SK-N-SH treated with all-trans-retinoic acid at 6 μM for 48 hours (cell line): ENCODE results near the gene FNBP1L.

Experiments used
- CSDC2 ChIP-seq: fragments of 250-450 bp; sonication (Bioruptor Pico); IDR thresholded peaks from 2 replicates; pipeline ENCODE4 v1.5.0; 2020; ENCODE audit warnings: mild to moderate bottlenecking, moderate library complexity
- POU6F1 ChIP-seq: fragments of 250-450 bp; sonication (Bioruptor Pico); IDR thresholded peaks from 2 replicates; pipeline ENCODE4 v1.8.0; 2021; ENCODE audit warnings: low read depth, mild to moderate bottlenecking, moderate library complexity, borderline replicate concordance
- TCF4 ChIP-seq: fragments of 250-450 bp; sonication (Bioruptor Pico); IDR thresholded peaks from 2 replicates; pipeline ENCODE4 v1.8.0; 2021; ENCODE audit warnings: mild to moderate bottlenecking, moderate library complexity, borderline replicate concordance
- TOX ChIP-seq: fragments of 250-450 bp; sonication (Bioruptor Pico); IDR thresholded peaks from 2 replicates; pipeline ENCODE4 v1.8.0; 2021; ENCODE audit warnings: mild to moderate bottlenecking, moderate library complexity, borderline replicate concordance
- ZFP3 ChIP-seq: fragments of 250-450 bp; sonication (Bioruptor Pico); IDR thresholded peaks from 2 replicates; pipeline ENCODE4 v1.5.0; 2020; ENCODE audit warnings: mild to moderate bottlenecking, moderate library complexity
- ZFP30 ChIP-seq: fragments of 450-650 bp; formaldehyde crosslinking; IDR thresholded peaks from 2 replicates; pipeline ENCODE4 v1.5.0; 2022; ENCODE audit warnings: mild to moderate bottlenecking, moderate library complexity
- ZNF565 ChIP-seq: fragments of 450-650 bp; formaldehyde crosslinking; conservative IDR thresholded peaks from 2 replicates; pipeline ENCODE4 v1.5.0; 2020; ENCODE audit warnings: low read depth, mild to moderate bottlenecking, moderate library complexity
- ZNF8 ChIP-seq: fragments of 450-650 bp; formaldehyde crosslinking; IDR thresholded peaks from 2 replicates; pipeline ENCODE4 v1.5.0; 2020; ENCODE audit warnings: mild to moderate bottlenecking, moderate library complexity
- TF ChIP-seq, protein P1 (sequence below): fragments of 250-450 bp; sonication (Bioruptor Pico); IDR thresholded peaks from 2 replicates; pipeline ENCODE4 v1.5.1; 2020; ENCODE audit warnings: low read depth, mild to moderate bottlenecking, moderate library complexity
- TF ChIP-seq, protein P2 (sequence below): fragments of 250-450 bp; sonication (Bioruptor Pico); IDR thresholded peaks from 2 replicates; pipeline ENCODE4 v1.8.0; 2020; ENCODE audit warnings: mild to moderate bottlenecking, moderate library complexity, borderline replicate concordance
- TF ChIP-seq, protein P3 (sequence below): fragments of 250-450 bp; sonication (Bioruptor Pico); IDR thresholded peaks from 2 replicates; pipeline ENCODE4 v1.5.1; 2021; ENCODE audit warnings: mild to moderate bottlenecking, moderate library complexity

- TF ChIP-seq, protein P1, sequence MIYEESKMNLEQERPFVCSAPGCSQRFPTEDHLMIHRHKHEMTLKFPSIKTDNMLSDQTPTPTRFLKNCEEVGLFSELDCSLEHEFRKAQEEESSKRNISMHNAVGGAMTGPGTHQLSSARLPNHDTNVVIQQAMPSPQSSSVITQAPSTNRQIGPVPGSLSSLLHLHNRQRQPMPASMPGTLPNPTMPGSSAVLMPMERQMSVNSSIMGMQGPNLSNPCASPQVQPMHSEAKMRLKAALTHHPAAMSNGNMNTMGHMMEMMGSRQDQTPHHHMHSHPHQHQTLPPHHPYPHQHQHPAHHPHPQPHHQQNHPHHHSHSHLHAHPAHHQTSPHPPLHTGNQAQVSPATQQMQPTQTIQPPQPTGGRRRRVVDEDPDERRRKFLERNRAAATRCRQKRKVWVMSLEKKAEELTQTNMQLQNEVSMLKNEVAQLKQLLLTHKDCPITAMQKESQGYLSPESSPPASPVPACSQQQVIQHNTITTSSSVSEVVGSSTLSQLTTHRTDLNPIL (CRISPR knock-in tag), result no peak
- TF ChIP-seq ZFP3 (CRISPR knock-in tag) (no peak), ZNF565 (CRISPR knock-in tag) (no peak), POU6F1 (CRISPR knock-in tag) (no peak), TCF4 (no peak), ZNF8 (CRISPR knock-in tag) (no peak), CSDC2 (no peak), ZFP30 (CRISPR knock-in tag) (no peak), TOX (CRISPR knock-in tag) (no peak)
- TF ChIP-seq, protein P2, sequence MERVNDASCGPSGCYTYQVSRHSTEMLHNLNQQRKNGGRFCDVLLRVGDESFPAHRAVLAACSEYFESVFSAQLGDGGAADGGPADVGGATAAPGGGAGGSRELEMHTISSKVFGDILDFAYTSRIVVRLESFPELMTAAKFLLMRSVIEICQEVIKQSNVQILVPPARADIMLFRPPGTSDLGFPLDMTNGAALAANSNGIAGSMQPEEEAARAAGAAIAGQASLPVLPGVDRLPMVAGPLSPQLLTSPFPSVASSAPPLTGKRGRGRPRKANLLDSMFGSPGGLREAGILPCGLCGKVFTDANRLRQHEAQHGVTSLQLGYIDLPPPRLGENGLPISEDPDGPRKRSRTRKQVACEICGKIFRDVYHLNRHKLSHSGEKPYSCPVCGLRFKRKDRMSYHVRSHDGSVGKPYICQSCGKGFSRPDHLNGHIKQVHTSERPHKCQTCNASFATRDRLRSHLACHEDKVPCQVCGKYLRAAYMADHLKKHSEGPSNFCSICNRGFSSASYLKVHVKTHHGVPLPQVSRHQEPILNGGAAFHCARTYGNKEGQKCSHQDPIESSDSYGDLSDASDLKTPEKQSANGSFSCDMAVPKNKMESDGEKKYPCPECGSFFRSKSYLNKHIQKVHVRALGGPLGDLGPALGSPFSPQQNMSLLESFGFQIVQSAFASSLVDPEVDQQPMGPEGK (CRISPR knock-in tag), result no peak
- TF ChIP-seq, protein P3, sequence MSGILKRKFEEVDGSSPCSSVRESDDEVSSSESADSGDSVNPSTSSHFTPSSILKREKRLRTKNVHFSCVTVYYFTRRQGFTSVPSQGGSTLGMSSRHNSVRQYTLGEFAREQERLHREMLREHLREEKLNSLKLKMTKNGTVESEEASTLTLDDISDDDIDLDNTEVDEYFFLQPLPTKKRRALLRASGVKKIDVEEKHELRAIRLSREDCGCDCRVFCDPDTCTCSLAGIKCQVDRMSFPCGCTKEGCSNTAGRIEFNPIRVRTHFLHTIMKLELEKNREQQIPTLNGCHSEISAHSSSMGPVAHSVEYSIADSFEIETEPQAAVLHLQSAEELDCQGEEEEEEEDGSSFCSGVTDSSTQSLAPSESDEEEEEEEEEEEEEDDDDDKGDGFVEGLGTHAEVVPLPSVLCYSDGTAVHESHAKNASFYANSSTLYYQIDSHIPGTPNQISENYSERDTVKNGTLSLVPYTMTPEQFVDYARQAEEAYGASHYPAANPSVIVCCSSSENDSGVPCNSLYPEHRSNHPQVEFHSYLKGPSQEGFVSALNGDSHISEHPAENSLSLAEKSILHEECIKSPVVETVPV, result no peak
Measured at GRCh38 chr1:93411000-93411399, 36.9 kb upstream of the FNBP1L start.
